GM19438 (cell line): ENCODE results near the gene ACSL4.
"Not testable (repeated sequence)": the region's sequence is repeated elsewhere in the genome, so short reads cannot be mapped to it uniquely, and the experiment has no call there.

Source experiments
- ATAC-seq: cut with Tn5 transposase; IDR thresholded peaks from one replicate; pipeline ENCODE4 v1.9.1; 2021; ENCODE audit warnings: low read depth; ENCODE audit not compliant: unreplicated experiment

Gene ACSL4

GRCh38 chrX:109732807-109733612, at the start of gene ACSL4:
Gene ACSL4 (minus strand): TSS chrX:109733257. CDS start chrX:109683363, 49,894 bp downstream.
- peak; percentile 65 for ATAC-seq

- ATAC-seq = no peak
These were observed 44.7 kb upstream of the ACSL4 start for GRCh38 chrX:109777749-109778148.

- ATAC-seq = no peak
These were observed 43.9 kb upstream of the ACSL4 start for GRCh38 chrX:109776986-109777385.

- ATAC-seq = no peak
These were observed 43.4 kb upstream of the ACSL4 start for GRCh38 chrX:109776432-109776831.

- no peak for ATAC-seq
These were observed 42.3 kb upstream of the ACSL4 start for GRCh38 chrX:109775386-109775785.

GRCh38 chrX:109774706-109775105, 41.6 kb upstream of the ACSL4 start:
- peak; percentile 88 for ATAC-seq

- ATAC-seq = no peak
These were observed 41.1 kb upstream of the ACSL4 start for GRCh38 chrX:109774136-109774535.

- no peak for ATAC-seq
These were observed 40.3 kb upstream of the ACSL4 start for GRCh38 chrX:109773374-109773773.

GRCh38 chrX:109770780-109771179, 37.7 kb upstream of the ACSL4 start:
- no peak for ATAC-seq

- ATAC-seq = no peak
These were observed 27.8 kb upstream of the ACSL4 start for GRCh38 chrX:109760922-109761250.

- ATAC-seq = no peak
These were observed 27.3 kb upstream of the ACSL4 start for GRCh38 chrX:109760209-109760921.

GRCh38 chrX:109753256-109753655, 20.2 kb upstream of the ACSL4 start:
- no peak for ATAC-seq

GRCh38 chrX:109751698-109752097, 18.6 kb upstream of the ACSL4 start:
- ATAC-seq = no peak

GRCh38 chrX:109749207-109749606, 16.1 kb upstream of the ACSL4 start:
- no peak for ATAC-seq

- no peak for ATAC-seq
These were observed 14.6 kb upstream of the ACSL4 start for GRCh38 chrX:109747681-109748080.

GRCh38 chrX:109742722-109743121, 9.7 kb upstream of the ACSL4 start:
- no peak for ATAC-seq

- not testable (repeated sequence) for ATAC-seq
These were observed 7.8 kb upstream of the ACSL4 start for GRCh38 chrX:109740896-109741295.

- ATAC-seq = no peak
These were observed 7.4 kb upstream of the ACSL4 start for GRCh38 chrX:109740433-109740809.

- no peak for ATAC-seq
These were observed 6.8 kb upstream of the ACSL4 start for GRCh38 chrX:109739625-109740432.

- no peak for ATAC-seq
These were observed 2.2 kb upstream of the ACSL4 start for GRCh38 chrX:109735202-109735744.

GRCh38 chrX:109733613-109734083, 591 bp upstream of the ACSL4 start:
- no peak for ATAC-seq
